Measurements from ENCODE around the gene ACTL8.

DNA sequence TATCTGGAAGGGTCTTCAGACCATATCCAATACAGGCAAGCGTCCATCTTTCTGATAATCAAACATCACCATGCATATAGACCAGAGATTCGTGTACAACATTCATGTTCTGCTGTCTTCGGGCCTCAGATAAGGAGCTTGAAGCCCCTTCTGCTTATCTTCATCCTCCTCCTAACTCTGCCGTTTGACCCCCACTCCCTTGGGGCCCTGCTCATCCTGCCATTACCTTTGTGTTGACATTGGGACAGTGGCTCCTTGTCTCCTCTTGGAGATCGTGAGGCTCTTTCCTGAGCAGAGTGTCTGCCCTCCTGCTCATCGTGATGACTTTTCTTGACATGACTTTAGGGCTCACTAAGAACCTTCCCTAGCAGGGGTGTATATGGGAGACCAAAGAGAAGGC, 37.3 kb downstream of the ACTL8 start:
- TF ChIP-seq, protein P1, sequence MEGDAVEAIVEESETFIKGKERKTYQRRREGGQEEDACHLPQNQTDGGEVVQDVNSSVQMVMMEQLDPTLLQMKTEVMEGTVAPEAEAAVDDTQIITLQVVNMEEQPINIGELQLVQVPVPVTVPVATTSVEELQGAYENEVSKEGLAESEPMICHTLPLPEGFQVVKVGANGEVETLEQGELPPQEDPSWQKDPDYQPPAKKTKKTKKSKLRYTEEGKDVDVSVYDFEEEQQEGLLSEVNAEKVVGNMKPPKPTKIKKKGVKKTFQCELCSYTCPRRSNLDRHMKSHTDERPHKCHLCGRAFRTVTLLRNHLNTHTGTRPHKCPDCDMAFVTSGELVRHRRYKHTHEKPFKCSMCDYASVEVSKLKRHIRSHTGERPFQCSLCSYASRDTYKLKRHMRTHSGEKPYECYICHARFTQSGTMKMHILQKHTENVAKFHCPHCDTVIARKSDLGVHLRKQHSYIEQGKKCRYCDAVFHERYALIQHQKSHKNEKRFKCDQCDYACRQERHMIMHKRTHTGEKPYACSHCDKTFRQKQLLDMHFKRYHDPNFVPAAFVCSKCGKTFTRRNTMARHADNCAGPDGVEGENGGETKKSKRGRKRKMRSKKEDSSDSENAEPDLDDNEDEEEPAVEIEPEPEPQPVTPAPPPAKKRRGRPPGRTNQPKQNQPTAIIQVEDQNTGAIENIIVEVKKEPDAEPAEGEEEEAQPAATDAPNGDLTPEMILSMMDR (IDR thresholded peaks at IDR 0.05): no peak
- no peak for TF ChIP-seq POLR2A (IDR thresholded peaks at IDR 0.05)

All from heart left ventricle (tissue), 13 donors.